ENCODE data around the gene ZNF277.

GRCh38 chr7:112267944-112268691 is 61.6 kb downstream of the ZNF277 start:
- no peak for TF ChIP-seq GATA2 (IDR thresholded peaks at IDR 0.05; ENCODE audit: insufficient read depth, insufficient read length, low read depth, low read length)
- TF ChIP-seq CTCF (IDR thresholded peaks at IDR 0.05; ENCODE audit: extremely low read depth in 1 of 2, insufficient read depth in 1 of 2, low read depth in 1 of 2, low read length in 2 of 2) = no peak

Measured in endothelial cell of umbilical vein (primary cell).